Testis (tissue), 3 donors: ENCODE results near the gene FABP1. TPM values are rescaled to one million over a fixed set of nuclear protein-coding genes. Genes with fewer than 3 reads are reported as not detected.

Experiments used
- DNase-seq: peaks from one replicate; pipeline ENCODE4 v3.0.0-alpha.2; 2019
- H3K27ac ChIP-seq, 2 donors: fragments of 200-600 bp; sonication (generic); one replicate each; pipeline ENCODE4 v1.5.1; 2019
- H3K27me3 ChIP-seq: fragments of 200-600 bp; sonication (generic); one replicate; pipeline ENCODE4 v1.5.1; 2019
- H3K36me3 ChIP-seq: fragments of 200-600 bp; sonication (generic); one replicate; pipeline ENCODE4 v1.5.1; 2017; ENCODE audit warnings: low read depth; ENCODE audit errors: missing control alignments
- H3K4me1 ChIP-seq: fragments of 200-600 bp; sonication (generic); one replicate; pipeline ENCODE4 v1.5.1; 2019
- H3K4me3 ChIP-seq, 2 donors: fragments of 200-600 bp; sonication (generic); one replicate each; pipeline ENCODE4 v1.5.1; 2017 to 2019
- H3K9me3 ChIP-seq: fragments of 200-600 bp; sonication (generic); one replicate; pipeline ENCODE4 v1.5.1; 2017
- CTCF ChIP-seq, 3 experiments: fragments of 450-650 bp in 2 of 3; fragments of 200-600 bp in 1 of 3; sonication (generic) in 1 of 3; IDR thresholded peaks; one replicate each; pipeline ENCODE4 v1.5.1; 2016 to 2019; ENCODE audit warnings: antibody characterized with exemption in 3 of 3, mild to moderate bottlenecking in 2 of 3, moderate library complexity in 1 of 3
- POLR2A ChIP-seq: fragments of 450-650 bp; IDR thresholded peaks from one replicate; pipeline ENCODE4 v1.6.1; 2017; ENCODE audit warnings: antibody characterized with exemption, mild to moderate bottlenecking, moderate library complexity
- WGBS, 2 donors: methylation state at CpG; one replicate each; pipeline ENCODE4 v1.1.5; 2018; 5-methylcytosine and 5-hydroxymethylcytosine counted together
- intact Hi-C: fragments of 100-400 bp; cut with DNase I; formaldehyde crosslinking; loops from one replicate; pipeline ENCODE4 v1.15.1; 2023; ENCODE audit warnings: low total_unique reads
- polyA plus RNA-seq: library from polyadenylated mRNA; stranded (reverse); fragments of 350-450 nt; fragmentation: Illumina TruSeq; extraction: RNeasy Lipid Tissue Mini Kit (QIAGEN cat#74804); gene quantifications from one replicate; pipeline ENCODE4 v1.2.3, GENCODE V29; 2014; ENCODE audit warnings: low read depth, low replicate concordance; ENCODE audit not compliant: insufficient read depth
- total RNA-seq, 2 donors: library from RNA; depleted of rRNA; stranded (reverse); fragments of >200 nt; gene quantifications; one replicate each; pipeline ENCODE4 v1.2.3, GENCODE V29; 2016

The FABP1 gene
- total and polyA plus RNA-seq, 3 donors from 2014 or later = 0.99 to 4.9 TPM; not detected in 1

- no peak for TF ChIP-seq POLR2A
- TF ChIP-seq CTCF (IDR thresholded peaks at IDR 0.05) = no peak
- WGBS, 2 donors = 91 to 93% methylated on average over 7 of the region's 7 CpGs
- Histone ChIP-seq H3K9me3 (no peaks in the 10 kb centered on the region), H3K27ac (no peak overlapping the region), H3K27me3 (no peaks in the 10 kb centered on the region), H3K4me1 (no peaks in the 10 kb centered on the region), H3K36me3 (no peaks in the 10 kb centered on the region), H3K4me3 (no peak overlapping the region)
- intact Hi-C loops = no loop called here
- DNase-seq = no peak
Measured at GRCh38 chr2:88128654-88129312, 921 bp upstream of the FABP1 start.

GRCh38 chr2:88127638-88127887 lies 299 bp downstream of the FABP1 start:
- TF ChIP-seq POLR2A (no peak), CTCF (IDR thresholded peaks at IDR 0.05) (no peak)
- DNase-seq = no peak
- Histone ChIP-seq H3K27ac (no peak overlapping the region), H3K4me3 (no peak overlapping the region), H3K9me3 (no peaks in the 10 kb centered on the region), H3K27me3 (no peaks in the 10 kb centered on the region), H3K4me1 (no peaks in the 10 kb centered on the region), H3K36me3 (no peaks in the 10 kb centered on the region)
- intact Hi-C loops = no loop called here
- 23 to 53% methylated on average over 1 of the region's 1 CpG for WGBS, 2 donors

GRCh38 chr2:88126772-88127637 lies 857 bp downstream of the FABP1 start:
- TF ChIP-seq POLR2A (no peak), CTCF (IDR thresholded peaks at IDR 0.05) (no peak)
- WGBS, 2 donors = 89 to 100% methylated on average over 3 of the region's 3 CpGs
- intact Hi-C loops = no loop called here

GRCh38 chr2:88125924-88126771 lies 1.7 kb downstream of the FABP1 start:
- H3K27ac ChIP-seq = no peak overlapping the region
- intact Hi-C loops = no loop called here
- no peaks in the 10 kb centered on the region for H3K4me1 ChIP-seq
- no peak for DNase-seq
- TF ChIP-seq CTCF (IDR thresholded peaks at IDR 0.05) = no peak
- TF ChIP-seq POLR2A = no peak
- no peak overlapping the region for H3K4me3 ChIP-seq
- no peaks in the 10 kb centered on the region for H3K9me3 ChIP-seq
- H3K27me3 ChIP-seq = no peaks in the 10 kb centered on the region
- no peaks in the 10 kb centered on the region for H3K36me3 ChIP-seq
- 88 to 89% methylated on average over 11 of the region's 11 CpGs for WGBS, 2 donors

More at GRCh38 chr2:88126772-88127637, 857 bp downstream of the FABP1 start:
- Histone ChIP-seq H3K27me3 (no peaks in the 10 kb centered on the region), H3K9me3 (no peaks in the 10 kb centered on the region), H3K36me3 (no peaks in the 10 kb centered on the region), H3K4me1 (no peaks in the 10 kb centered on the region), H3K27ac (no peak overlapping the region), H3K4me3 (no peak overlapping the region)
- DNase-seq = no peak
